Mesendoderm (in vitro differentiated cells): ENCODE measurements around the gene GSTM1.
"Not testable (repeated sequence)": the region's sequence is repeated elsewhere in the genome, so short reads cannot be mapped to it uniquely, and the experiment has no call there.

Experiments used
- DNase-seq: peaks from one replicate; pipeline ENCODE4 v3.0.0; 2013
- H2AK5ac ChIP-seq: 2 replicates; pipeline ENCODE4 v1.6.1; 2013; ENCODE audit warnings: low read length, inconsistent platforms
- H2BK120ac ChIP-seq: 2 replicates; pipeline ENCODE4 v1.6.1; 2013; ENCODE audit warnings: low read depth, mild to moderate bottlenecking, low read length, moderate library complexity, mixed read lengths
- H2BK15ac ChIP-seq: replicated peaks from 2 replicates; pipeline ENCODE4 v1.6.1; 2013; ENCODE audit warnings: low read depth, mild to moderate bottlenecking, moderate library complexity
- H2BK5ac ChIP-seq: 2 replicates; pipeline ENCODE4 v1.6.1; 2013; ENCODE audit warnings: low read length, inconsistent platforms
- H3K18ac ChIP-seq: 2 replicates; pipeline ENCODE4 v1.6.1; 2013; ENCODE audit warnings: mild to moderate bottlenecking, low read length, mixed read lengths
- H3K23ac ChIP-seq: one replicate; pipeline ENCODE4 v1.6.1; 2013; ENCODE audit warnings: low read length
- H3K27ac ChIP-seq: 2 replicates; pipeline ENCODE4 v1.5.1; 2013; ENCODE audit warnings: low read depth, mild to moderate bottlenecking, inconsistent platforms, low read length, moderate library complexity
- H3K27me3 ChIP-seq: 2 replicates; pipeline ENCODE4 v1.6.1; 2013; ENCODE audit warnings: low read length, control low read depth, mild to moderate bottlenecking, inconsistent platforms; ENCODE audit not compliant: insufficient read depth, poor library complexity
- H3K36me3 ChIP-seq: 2 replicates; pipeline ENCODE4 v1.6.1; 2013; ENCODE audit warnings: low read length, inconsistent platforms; ENCODE audit not compliant: control insufficient read depth, insufficient read depth
- H3K4ac ChIP-seq: one replicate; pipeline ENCODE4 v1.6.1; 2013; ENCODE audit warnings: low read depth, mild to moderate bottlenecking, low read length, moderate library complexity
- H3K4me1 ChIP-seq: 2 replicates; pipeline ENCODE4 v1.6.1; 2013; ENCODE audit warnings: low read depth, low read length, inconsistent platforms; ENCODE audit not compliant: control insufficient read depth
- H3K4me2 ChIP-seq: 2 replicates; pipeline ENCODE4 v1.6.1; 2013; ENCODE audit warnings: low read length
- H3K4me3 ChIP-seq: 2 replicates; pipeline ENCODE4 v1.5.1; 2013; ENCODE audit warnings: mild to moderate bottlenecking, low read length
- H3K56ac ChIP-seq: one replicate; pipeline ENCODE4 v1.6.1; 2013; ENCODE audit warnings: low read length
- H3K79me1 ChIP-seq: 2 replicates; pipeline ENCODE4 v1.6.1; 2013; ENCODE audit warnings: low read length, inconsistent platforms
- H3K79me2 ChIP-seq: 2 replicates; pipeline ENCODE4 v1.6.1; 2013; ENCODE audit warnings: mild to moderate bottlenecking, low read length; ENCODE audit not compliant: control insufficient read depth, insufficient read depth
- H3K9ac ChIP-seq: 2 replicates; pipeline ENCODE4 v1.6.1; 2013; ENCODE audit warnings: low read length, inconsistent platforms
- H4K5ac ChIP-seq: one replicate; pipeline ENCODE4 v1.6.1; 2013; ENCODE audit warnings: low read length
- H4K8ac ChIP-seq: one replicate; pipeline ENCODE4 v1.6.1; 2013; ENCODE audit warnings: low read depth, mild to moderate bottlenecking, control low read depth, low read length, moderate library complexity
- WGBS: extraction: QIAGEN DNeasy Blood & Tissue Kit; methylation state at CpG from one replicate; pipeline ENCODE4 v1.1.7; 2013; ENCODE audit warnings: low lambda C conversion rate, missing lambda C conversion rate; ENCODE audit not compliant: insufficient coverage; ENCODE audit errors: extremely low coverage; 5-methylcytosine and 5-hydroxymethylcytosine counted together

The GSTM1 gene

DNA sequence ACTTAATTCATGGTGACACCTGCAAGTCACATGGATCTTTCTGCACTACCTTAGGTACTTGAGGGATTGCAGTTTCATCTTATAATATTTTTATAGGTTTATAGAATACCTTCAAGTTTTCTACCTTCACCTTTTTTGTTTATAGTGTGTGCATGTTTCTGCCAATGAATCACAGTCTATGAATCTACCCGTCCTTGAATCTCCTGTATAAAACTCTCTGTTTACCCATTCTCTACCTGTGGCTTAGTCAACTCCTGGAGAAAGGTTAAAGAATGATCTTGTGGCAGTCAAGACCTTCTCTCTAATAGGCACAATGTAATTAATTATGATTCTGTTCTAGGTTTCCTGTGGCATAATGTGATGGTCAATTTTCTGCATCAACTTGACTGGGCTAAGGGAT is 22.9 kb upstream of the GSTM1 start:
- no peak overlapping the region for H3K9ac ChIP-seq
- H3K23ac ChIP-seq, result no peak overlapping the region
- no peak overlapping the region for H2AK5ac ChIP-seq
- H3K4me1 ChIP-seq, result no peaks in the 10 kb centered on the region
- no peaks in the 10 kb centered on the region for H3K79me2 ChIP-seq
- no peak overlapping the region for H2BK5ac ChIP-seq
- no peaks in the 10 kb centered on the region for H3K27me3 ChIP-seq
- H2BK120ac ChIP-seq, result no peak overlapping the region
- no peak overlapping the region for H4K8ac ChIP-seq
- no peak overlapping the region for H3K4me3 ChIP-seq
- no peak overlapping the region for H4K5ac ChIP-seq
- DNase-seq, result no peak
- H3K4me2 ChIP-seq, result no peak overlapping the region
- H3K56ac ChIP-seq, result no peak overlapping the region
- no peak overlapping the region for H3K4ac ChIP-seq
- H2BK15ac ChIP-seq, result no peak overlapping the region
- WGBS, result no CpG with 5 or more reads among the region's 1 CpG
- no peak overlapping the region for H3K27ac ChIP-seq
- no peaks in the 10 kb centered on the region for H3K79me1 ChIP-seq
- H3K36me3 ChIP-seq, result no peaks in the 10 kb centered on the region
- H3K18ac ChIP-seq, result no peak overlapping the region

DNA sequence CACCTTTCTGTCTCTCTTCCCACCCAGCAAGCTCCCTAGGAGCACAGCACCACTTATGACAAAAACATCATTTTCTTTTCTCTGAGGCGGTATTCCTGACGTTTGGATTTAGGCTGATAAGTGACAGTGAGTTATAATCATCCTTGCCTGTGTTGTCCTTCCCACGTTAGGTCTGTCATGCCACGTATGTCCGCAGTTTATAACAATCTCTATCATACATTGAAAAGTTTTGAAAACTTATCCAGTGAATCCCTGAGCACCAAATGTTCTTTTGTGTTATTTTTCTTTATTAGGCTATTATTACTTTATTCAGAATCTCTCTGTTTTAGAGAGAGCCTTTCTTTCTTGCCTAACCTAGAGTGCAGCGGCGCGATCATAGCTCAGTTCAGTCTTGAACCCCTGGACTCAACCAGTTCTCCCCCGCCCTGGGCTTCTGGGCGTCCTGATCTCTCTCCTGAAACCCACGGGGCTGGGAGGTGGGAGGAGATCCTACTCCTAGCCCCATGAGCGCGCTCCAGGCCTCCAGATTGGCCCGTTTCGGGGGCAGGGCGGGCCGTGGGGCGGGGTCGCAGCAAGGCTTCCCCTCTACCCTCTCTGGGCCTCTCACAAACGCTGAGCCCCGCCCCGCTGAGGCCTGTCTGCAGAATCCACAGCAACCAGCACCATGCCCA is 20.0 kb upstream of the GSTM1 start, which contains the start of gene GSTM2:
Gene GSTM2, plus strand, starts transcription at position 606 of the 671 bp plus-strand sequence. Its CDS starts 59 bp downstream, at position 665.
- Histone ChIP-seq H2AK5ac (no peak within 1 kb of the TSS), H3K4ac (no peak within 1 kb of the TSS), H3K27me3 (no peaks in the 10 kb centered on the region), H3K56ac (peak within 1 kb of the TSS; percentile 50), H4K8ac (no peak within 1 kb of the TSS), H3K4me2 (peak within 1 kb of the TSS; percentile 40), H2BK15ac (no peak within 1 kb of the TSS), H3K36me3 (no peaks in the 10 kb centered on the region), H3K4me1 (no peaks in the 10 kb centered on the region), H3K4me3 (no peak within 1 kb of the TSS), H3K79me2 (no peaks in the 10 kb centered on the region), H2BK120ac (no peak within 1 kb of the TSS), H3K27ac (no peak within 1 kb of the TSS), H4K5ac (no peak within 1 kb of the TSS), H3K23ac (peak within 1 kb of the TSS; percentile 66), H2BK5ac (no peak within 1 kb of the TSS), H3K18ac (peak within 1 kb of the TSS; percentile 32), H3K9ac (peak within 1 kb of the TSS; percentile 49), H3K79me1 (no peaks in the 10 kb centered on the region)
- no CpG with 5 or more reads among the region's 22 CpGs for WGBS
- peak; percentile 93 for DNase-seq

DNA sequence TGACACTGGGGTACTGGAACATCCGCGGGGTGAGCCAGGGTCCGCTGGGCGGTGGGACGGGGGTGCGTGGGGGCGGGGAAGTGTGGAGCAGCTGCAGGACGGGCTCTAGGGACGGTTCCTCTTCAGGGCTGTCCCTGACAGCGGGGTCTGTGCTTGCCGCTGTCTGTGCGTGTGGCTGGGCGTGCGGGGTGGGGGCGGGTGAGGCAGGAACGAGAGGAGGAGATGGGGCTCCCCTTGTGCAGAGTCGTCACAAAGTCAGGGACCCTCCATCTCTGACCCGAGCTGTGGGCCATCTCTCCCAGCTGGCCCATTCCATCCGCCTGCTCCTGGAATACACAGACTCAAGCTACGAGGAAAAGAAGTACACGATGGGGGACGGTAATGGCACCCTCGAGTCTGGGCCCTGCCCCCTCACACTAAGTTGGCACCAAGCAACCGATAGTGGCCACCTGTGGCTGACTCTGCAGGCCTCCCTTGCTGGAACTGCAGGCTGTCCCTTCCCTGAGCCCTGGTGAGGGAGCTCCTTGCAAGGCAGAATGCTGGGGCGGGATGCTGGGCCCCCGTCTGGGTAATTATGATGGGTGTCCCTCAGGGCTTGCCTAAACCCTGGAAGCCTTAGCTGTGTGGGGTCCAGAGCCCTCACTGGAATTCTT is 19.4 kb upstream of the GSTM1 start:
- Histone ChIP-seq H3K4me2 (peak overlapping the region; percentile 40), H2BK120ac (no peak overlapping the region), H3K27me3 (no peaks in the 10 kb centered on the region), H2AK5ac (no peak overlapping the region), H2BK15ac (no peak overlapping the region), H3K4ac (no peak overlapping the region), H2BK5ac (no peak overlapping the region), H3K79me2 (no peaks in the 10 kb centered on the region), H3K56ac (peak overlapping the region; percentile 50), H3K36me3 (no peaks in the 10 kb centered on the region), H4K5ac (no peak overlapping the region), H3K4me3 (no peak overlapping the region), H3K79me1 (no peaks in the 10 kb centered on the region), H3K9ac (peak overlapping the region; percentile 49), H3K27ac (no peak overlapping the region), H3K4me1 (no peaks in the 10 kb centered on the region), H3K18ac (peak overlapping the region; percentile 32), H3K23ac (peak overlapping the region; percentile 66), H4K8ac (no peak overlapping the region)
- no CpG with 5 or more reads among the region's 26 CpGs for WGBS
- no peak for DNase-seq

DNA sequence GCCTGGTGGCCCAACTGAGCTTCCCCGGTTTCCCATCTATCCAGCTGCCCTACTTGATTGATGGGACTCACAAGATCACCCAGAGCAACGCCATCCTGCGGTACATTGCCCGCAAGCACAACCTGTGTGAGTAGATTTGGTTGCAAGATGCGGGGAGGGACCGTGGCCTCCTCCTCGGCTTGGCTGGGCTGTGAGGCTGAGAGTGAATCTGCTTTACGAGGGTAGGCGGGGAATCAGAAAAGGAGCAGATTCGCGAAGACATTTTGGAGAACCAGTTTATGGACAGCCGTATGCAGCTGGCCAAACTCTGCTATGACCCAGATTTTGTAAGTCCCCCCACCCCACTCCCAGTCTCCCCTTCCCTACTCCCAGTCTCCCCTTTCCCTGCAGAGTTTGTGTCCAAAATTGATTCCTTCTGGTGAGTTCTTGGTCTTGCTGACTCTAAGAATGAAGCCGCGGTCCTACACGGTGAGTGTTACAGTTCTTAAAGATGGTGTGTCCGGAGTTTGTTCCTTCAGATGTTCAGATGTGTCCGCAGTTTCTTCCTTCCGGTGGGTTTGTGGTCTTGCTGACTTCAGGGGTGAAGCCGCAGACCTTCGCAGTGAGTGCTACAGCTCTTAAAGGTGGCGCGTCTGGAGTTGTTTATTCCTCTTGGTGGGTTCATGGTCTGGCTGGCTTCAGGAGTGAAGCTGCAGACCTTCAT is 18.2 kb upstream of the GSTM1 start:
- H3K79me1 ChIP-seq, result no peaks in the 10 kb centered on the region
- H3K18ac ChIP-seq, result no peak overlapping the region
- H3K4ac ChIP-seq, result no peak overlapping the region
- no peak overlapping the region for H2BK15ac ChIP-seq
- no peak overlapping the region for H2BK120ac ChIP-seq
- no peak overlapping the region for H4K8ac ChIP-seq
- no peak overlapping the region for H3K56ac ChIP-seq
- H3K27me3 ChIP-seq, result no peaks in the 10 kb centered on the region
- H3K4me1 ChIP-seq, result no peaks in the 10 kb centered on the region
- no CpG with 5 or more reads among the region's 22 CpGs for WGBS
- no peak overlapping the region for H2AK5ac ChIP-seq
- H4K5ac ChIP-seq, result no peak overlapping the region
- no peak for DNase-seq
- no peak overlapping the region for H3K27ac ChIP-seq
- no peaks in the 10 kb centered on the region for H3K79me2 ChIP-seq
- no peak overlapping the region for H3K9ac ChIP-seq
- no peak overlapping the region for H3K23ac ChIP-seq
- no peak overlapping the region for H2BK5ac ChIP-seq
- no peak overlapping the region for H3K4me2 ChIP-seq
- H3K36me3 ChIP-seq, result no peaks in the 10 kb centered on the region
- no peak overlapping the region for H3K4me3 ChIP-seq

DNA sequence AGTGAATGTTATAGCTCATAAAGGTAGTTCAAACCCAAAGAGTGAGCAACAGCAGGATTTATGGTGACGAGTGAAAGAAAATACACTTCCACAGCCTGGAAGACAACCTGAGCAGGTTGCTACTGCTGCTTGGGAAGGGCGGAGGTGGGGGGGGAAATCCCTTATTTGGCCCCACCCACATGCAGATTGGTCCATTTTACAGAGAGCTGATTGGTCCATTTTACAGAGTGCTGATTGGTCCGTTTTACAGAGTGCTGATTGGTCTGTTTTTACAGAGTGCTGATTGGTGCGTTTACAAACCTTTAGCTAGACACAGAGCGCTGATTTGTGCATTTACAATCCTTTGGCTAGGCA is 17.7 kb upstream of the GSTM1 start:
- H3K27me3 ChIP-seq, H3K18ac ChIP-seq, H3K27ac ChIP-seq, H3K56ac ChIP-seq, H2BK15ac ChIP-seq, DNase-seq, H3K79me1 ChIP-seq, H3K4me1 ChIP-seq, H4K8ac ChIP-seq, H3K4me2 ChIP-seq, H2BK120ac ChIP-seq, H3K4ac ChIP-seq, H2BK5ac ChIP-seq, H4K5ac ChIP-seq, H3K79me2 ChIP-seq, H3K9ac ChIP-seq, H3K23ac ChIP-seq, H3K4me3 ChIP-seq, H2AK5ac ChIP-seq, H3K36me3 ChIP-seq: not testable (repeated sequence)
- no CpG with 5 or more reads among the region's 5 CpGs for whole genome bisulfite sequencing
